ENCODE data around the gene MCFD2.

GRCh38 chr2:46952171-46952570 lies 36.6 kb upstream of the MCFD2 start:
- TF ChIP-seq, protein P1, sequence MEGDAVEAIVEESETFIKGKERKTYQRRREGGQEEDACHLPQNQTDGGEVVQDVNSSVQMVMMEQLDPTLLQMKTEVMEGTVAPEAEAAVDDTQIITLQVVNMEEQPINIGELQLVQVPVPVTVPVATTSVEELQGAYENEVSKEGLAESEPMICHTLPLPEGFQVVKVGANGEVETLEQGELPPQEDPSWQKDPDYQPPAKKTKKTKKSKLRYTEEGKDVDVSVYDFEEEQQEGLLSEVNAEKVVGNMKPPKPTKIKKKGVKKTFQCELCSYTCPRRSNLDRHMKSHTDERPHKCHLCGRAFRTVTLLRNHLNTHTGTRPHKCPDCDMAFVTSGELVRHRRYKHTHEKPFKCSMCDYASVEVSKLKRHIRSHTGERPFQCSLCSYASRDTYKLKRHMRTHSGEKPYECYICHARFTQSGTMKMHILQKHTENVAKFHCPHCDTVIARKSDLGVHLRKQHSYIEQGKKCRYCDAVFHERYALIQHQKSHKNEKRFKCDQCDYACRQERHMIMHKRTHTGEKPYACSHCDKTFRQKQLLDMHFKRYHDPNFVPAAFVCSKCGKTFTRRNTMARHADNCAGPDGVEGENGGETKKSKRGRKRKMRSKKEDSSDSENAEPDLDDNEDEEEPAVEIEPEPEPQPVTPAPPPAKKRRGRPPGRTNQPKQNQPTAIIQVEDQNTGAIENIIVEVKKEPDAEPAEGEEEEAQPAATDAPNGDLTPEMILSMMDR (IDR thresholded peaks at IDR 0.05) = no peak
- TF ChIP-seq POLR2A (IDR thresholded peaks at IDR 0.05) = no peak

All from vagina (tissue), 2 donors.